SU-DHL-6 (cell line): ENCODE data around the gene TMEM62.

Source experiments
- CTCF ChIP-seq: fragments of 200-600 bp; sonication (generic); IDR thresholded peaks from one replicate; pipeline ENCODE4 v1.5.1; 2017; ENCODE audit warnings: antibody characterized with exemption, mild to moderate bottlenecking, low read length, moderate library complexity; ENCODE audit not compliant: insufficient read depth, poor library complexity, severe bottlenecking
- EZH2phosphoT487 ChIP-seq: fragments of 200-600 bp; sonication (generic), shearing (Covaris generic); conservative IDR thresholded peaks from 2 replicates; pipeline ENCODE4 v1.6.1; 2018; ENCODE audit warnings: mild to moderate bottlenecking, antibody characterized with exemption, low read length, moderate library complexity, mixed read lengths

GRCh38 chr15:43198992-43199391, 65.6 kb downstream of the TMEM62 start:
- no peak for TF ChIP-seq EZH2phosphoT487
- TF ChIP-seq CTCF: no peak
